ENCODE measurements around the gene TRIM56.

DNA sequence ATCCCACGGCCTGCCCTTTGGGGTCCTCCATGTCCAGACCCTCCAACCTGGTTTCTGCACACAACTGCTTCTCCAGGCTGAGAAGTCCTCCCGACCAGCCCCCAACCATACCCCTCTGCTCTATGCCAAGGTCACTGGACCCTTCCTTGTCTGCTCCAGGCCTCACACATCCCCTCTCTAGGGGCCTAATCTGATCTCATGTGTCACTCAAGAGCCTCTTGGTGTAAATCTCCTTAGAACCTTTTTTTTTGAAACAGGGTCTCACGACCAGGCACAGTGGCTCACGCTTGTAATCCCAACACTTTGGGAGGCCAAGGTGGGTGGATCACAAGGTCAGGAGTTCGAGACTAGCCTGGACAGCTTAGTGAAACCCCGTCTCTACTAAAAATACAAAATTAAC, 24.1 kb downstream of the TRIM56 start:
- TF ChIP-seq EZH2 (IDR thresholded peaks at IDR 0.05; ENCODE audit: insufficient read depth, poor library complexity, severe bottlenecking) (no peak), EZH2phosphoT487 (IDR thresholded peaks at IDR 0.05; ENCODE audit: insufficient read depth, low read depth) (no peak)
